Smooth muscle cell (in vitro differentiated cells): ENCODE data around the gene GH1. TPM values are rescaled to one million over a fixed set of nuclear protein-coding genes. Genes with fewer than 3 reads are reported as not detected.
"Not testable (repeated sequence)": the region's sequence is repeated elsewhere in the genome, so short reads cannot be mapped to it uniquely, and the experiment has no call there.

Experiments used
- DNase-seq: peaks from one replicate; lab custom pipeline; 2025; ENCODE audit not compliant: unreplicated experiment; lab: John Stamatoyannopoulos, UW
- H2AFZ ChIP-seq: fragments of 200-600 bp; sonication (generic); 2 replicates; pipeline ENCODE4 v1.6.0; 2016; ENCODE audit warnings: antibody characterized with exemption, low read depth, mild to moderate bottlenecking
- H3F3A ChIP-seq: fragments of 200-600 bp; sonication (generic); 2 replicates; pipeline ENCODE4 v1.6.0; 2017; ENCODE audit warnings: antibody characterized with exemption, low read depth
- H3K27ac ChIP-seq: fragments of 200-600 bp; sonication (generic); 2 replicates; pipeline ENCODE4 v1.5.1; 2016; ENCODE audit warnings: low read depth, mild to moderate bottlenecking
- H3K27me3 ChIP-seq: fragments of 200-600 bp; sonication (generic); 2 replicates; pipeline ENCODE4 v1.6.1; 2016; ENCODE audit warnings: low read depth, mild to moderate bottlenecking
- H3K36me3 ChIP-seq: fragments of 200-600 bp; sonication (generic); 2 replicates; pipeline ENCODE4 v1.5.1; 2016; ENCODE audit warnings: low read depth
- H3K4me1 ChIP-seq: fragments of 200-600 bp; sonication (generic); 2 replicates; pipeline ENCODE4 v1.5.1; 2016; ENCODE audit warnings: low read depth
- H3K4me2 ChIP-seq: fragments of 200-600 bp; sonication (generic); 2 replicates; pipeline ENCODE4 v1.6.0; 2016; ENCODE audit warnings: mild to moderate bottlenecking
- H3K4me3 ChIP-seq: fragments of 200-600 bp; sonication (generic); 2 replicates; pipeline ENCODE4 v1.5.1; 2016; ENCODE audit warnings: mild to moderate bottlenecking
- H3K79me2 ChIP-seq: fragments of 200-600 bp; sonication (generic); 2 replicates; pipeline ENCODE4 v1.6.0; 2016; ENCODE audit warnings: low read depth, mild to moderate bottlenecking
- H3K9ac ChIP-seq: fragments of 200-600 bp; sonication (generic); 2 replicates; pipeline ENCODE4 v1.6.0; 2016; ENCODE audit warnings: low read depth
- H3K9me3 ChIP-seq: fragments of 200-600 bp; sonication (generic); replicated peaks from 2 replicates; pipeline ENCODE4 v1.5.1; 2016; ENCODE audit warnings: low read depth
- H4K20me1 ChIP-seq: fragments of 200-600 bp; sonication (generic); 2 replicates; pipeline ENCODE4 v1.6.0; 2016; ENCODE audit warnings: low read depth
- WGBS: methylation state at CpG from one replicate; pipeline ENCODE4 v1.1.7; 2016; ENCODE audit warnings: low lambda C conversion rate; 5-methylcytosine and 5-hydroxymethylcytosine counted together
- polyA plus RNA-seq: library from polyadenylated mRNA; unstranded; fragments of >200 nt; fragmentation: Nextera tagmentation; extraction: Ambion mirVana; gene quantifications from 2 replicates; pipeline ENCODE4 v1.2.1, GENCODE V29; 2016
- total RNA-seq: library from RNA; depleted of rRNA; stranded (reverse); fragments of >200 nt; gene quantifications from 2 replicates; pipeline ENCODE4 v1.2.3, GENCODE V29; 2014
- TF ChIP-seq, protein P1 (sequence below): fragments of 200-600 bp; sonication (generic); IDR thresholded peaks from 2 replicates; pipeline ENCODE4 v1.5.1; 2017; ENCODE audit warnings: borderline replicate concordance, mild to moderate bottlenecking, antibody characterized with exemption; ENCODE audit not compliant: insufficient read depth, poor library complexity, severe bottlenecking

The GH1 gene
- total and polyA plus RNA-seq, 2 experiments from 2014 or later = not detected

DNA sequence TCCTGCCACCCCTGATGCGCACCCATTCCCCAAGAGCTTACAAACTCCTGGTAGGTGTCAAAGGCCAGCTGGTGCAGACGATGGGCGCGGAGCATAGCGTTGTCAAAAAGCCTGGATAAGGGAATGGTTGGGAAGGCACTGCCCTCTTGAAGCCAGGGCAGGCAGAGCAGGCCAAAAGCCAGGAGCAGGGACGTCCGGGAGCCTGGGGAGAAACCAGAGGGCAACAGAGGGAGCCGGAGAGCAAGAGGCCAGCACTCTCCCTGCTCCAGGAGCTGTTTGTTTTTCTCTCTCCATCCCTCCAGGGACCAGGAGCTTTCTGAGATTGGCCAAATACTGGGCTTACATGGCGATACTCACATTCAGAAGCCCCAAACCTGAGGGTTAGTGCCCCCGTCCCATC is 334 bp downstream of the GH1 start:
- no peaks in the 10 kb centered on the region for H3K36me3 ChIP-seq
- no peak overlapping the region for H3K4me3 ChIP-seq
- no peaks in the 10 kb centered on the region for H3F3A ChIP-seq
- H2AFZ ChIP-seq = no peak overlapping the region
- no peaks in the 10 kb centered on the region for H3K4me1 ChIP-seq
- no peaks in the 10 kb centered on the region for H4K20me1 ChIP-seq
- TF ChIP-seq, protein P1, sequence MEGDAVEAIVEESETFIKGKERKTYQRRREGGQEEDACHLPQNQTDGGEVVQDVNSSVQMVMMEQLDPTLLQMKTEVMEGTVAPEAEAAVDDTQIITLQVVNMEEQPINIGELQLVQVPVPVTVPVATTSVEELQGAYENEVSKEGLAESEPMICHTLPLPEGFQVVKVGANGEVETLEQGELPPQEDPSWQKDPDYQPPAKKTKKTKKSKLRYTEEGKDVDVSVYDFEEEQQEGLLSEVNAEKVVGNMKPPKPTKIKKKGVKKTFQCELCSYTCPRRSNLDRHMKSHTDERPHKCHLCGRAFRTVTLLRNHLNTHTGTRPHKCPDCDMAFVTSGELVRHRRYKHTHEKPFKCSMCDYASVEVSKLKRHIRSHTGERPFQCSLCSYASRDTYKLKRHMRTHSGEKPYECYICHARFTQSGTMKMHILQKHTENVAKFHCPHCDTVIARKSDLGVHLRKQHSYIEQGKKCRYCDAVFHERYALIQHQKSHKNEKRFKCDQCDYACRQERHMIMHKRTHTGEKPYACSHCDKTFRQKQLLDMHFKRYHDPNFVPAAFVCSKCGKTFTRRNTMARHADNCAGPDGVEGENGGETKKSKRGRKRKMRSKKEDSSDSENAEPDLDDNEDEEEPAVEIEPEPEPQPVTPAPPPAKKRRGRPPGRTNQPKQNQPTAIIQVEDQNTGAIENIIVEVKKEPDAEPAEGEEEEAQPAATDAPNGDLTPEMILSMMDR = no peak
- WGBS = 34% methylated on average over 10 of the region's 10 CpGs
- H3K27me3 ChIP-seq = peaks cover 5% of the 10 kb centered on the region
- no peak overlapping the region for H3K9ac ChIP-seq
- H3K9me3 ChIP-seq = no peaks in the 10 kb centered on the region
- DNase-seq = no peak
- H3K79me2 ChIP-seq = no peaks in the 10 kb centered on the region
- no peak overlapping the region for H3K4me2 ChIP-seq
- no peak overlapping the region for H3K27ac ChIP-seq

DNA sequence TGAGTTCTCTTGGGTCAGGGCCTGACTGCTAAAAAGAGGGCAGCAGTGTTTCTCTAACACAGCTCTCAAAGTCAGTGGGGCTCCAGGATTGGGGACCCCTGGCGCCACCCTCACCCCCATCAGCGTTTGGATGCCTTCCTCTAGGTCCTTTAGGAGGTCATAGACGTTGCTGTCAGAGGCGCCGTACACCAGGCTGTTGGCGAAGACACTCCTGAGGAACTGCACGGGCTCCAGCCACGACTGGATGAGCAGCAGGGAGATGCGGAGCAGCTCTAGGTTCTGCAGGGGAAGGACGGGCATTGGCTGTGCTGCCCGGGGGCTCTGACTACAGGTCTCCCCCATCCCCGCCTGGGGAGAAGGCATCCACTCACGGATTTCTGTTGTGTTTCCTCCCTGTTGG is 993 bp downstream of the GH1 start:
- peaks cover 5% of the 10 kb centered on the region for H3K27me3 ChIP-seq
- DNase-seq = no peak
- no peaks in the 10 kb centered on the region for H3K4me1 ChIP-seq
- TF ChIP-seq, protein P1 = no peak
- WGBS = 78% methylated on average over 13 of the region's 13 CpGs
- no peak overlapping the region for H3K4me2 ChIP-seq
- H3K9me3 ChIP-seq = no peaks in the 10 kb centered on the region
- H2AFZ ChIP-seq = no peak overlapping the region
- H3K9ac ChIP-seq = no peak overlapping the region
- H4K20me1 ChIP-seq = no peaks in the 10 kb centered on the region
- H3K4me3 ChIP-seq = no peak overlapping the region
- no peaks in the 10 kb centered on the region for H3K79me2 ChIP-seq
- no peaks in the 10 kb centered on the region for H3K36me3 ChIP-seq
- no peaks in the 10 kb centered on the region for H3F3A ChIP-seq
- no peak overlapping the region for H3K27ac ChIP-seq

DNA sequence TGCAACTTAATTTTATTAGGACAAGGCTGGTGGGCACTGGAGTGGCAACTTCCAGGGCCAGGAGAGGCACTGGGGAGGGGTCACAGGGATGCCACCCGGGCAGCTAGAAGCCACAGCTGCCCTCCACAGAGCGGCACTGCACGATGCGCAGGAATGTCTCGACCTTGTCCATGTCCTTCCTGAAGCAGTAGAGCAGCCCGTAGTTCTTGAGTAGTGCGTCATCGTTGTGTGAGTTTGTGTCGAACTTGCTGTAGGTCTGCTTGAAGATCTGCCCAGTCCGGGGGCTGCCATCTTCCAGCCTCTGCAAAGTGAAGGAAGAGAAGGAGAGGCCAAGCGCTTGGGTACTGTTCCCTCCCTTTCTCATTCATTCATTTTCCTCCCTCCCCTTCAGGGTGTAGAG is 1.4 kb downstream of the GH1 start:
- WGBS = 93% methylated on average over 11 of the region's 11 CpGs
- not testable (repeated sequence) for H3K27ac ChIP-seq, H3F3A ChIP-seq

DNA sequence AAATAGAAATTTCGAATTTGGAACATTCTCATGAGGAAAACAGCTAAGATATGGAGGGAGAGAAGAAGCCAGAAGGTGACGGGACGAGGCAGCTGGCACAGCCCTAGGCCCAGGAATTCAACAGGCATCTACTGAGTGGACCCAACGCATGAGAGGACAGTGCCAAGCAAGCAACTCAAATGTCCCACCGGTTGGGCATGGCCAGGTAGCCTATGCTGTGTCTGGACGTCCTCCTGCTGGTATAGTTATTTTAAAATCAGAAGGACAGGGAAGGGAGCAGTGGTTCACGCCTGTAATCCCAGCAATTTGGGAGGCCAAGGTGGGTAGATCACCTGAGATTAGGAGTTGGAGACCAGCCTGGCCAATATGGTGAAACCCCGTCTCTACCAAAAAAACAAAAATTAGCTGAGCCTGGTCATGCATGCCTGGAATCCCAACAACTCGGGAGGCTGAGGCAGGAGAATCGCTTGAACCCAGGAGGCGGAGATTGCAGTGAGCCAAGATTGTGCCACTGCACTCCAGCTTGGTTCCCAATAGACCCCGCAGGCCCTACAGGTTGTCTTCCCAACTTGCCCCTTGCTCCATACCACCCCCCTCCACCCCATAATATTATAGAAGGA is 2.0 kb downstream of the GH1 start:
- no peak overlapping the region for H3K4me2 ChIP-seq
- no peaks in the 10 kb centered on the region for H3K36me3 ChIP-seq
- H3K9me3 ChIP-seq = no peaks in the 10 kb centered on the region
- H2AFZ ChIP-seq = no peak overlapping the region
- H3K27ac ChIP-seq = no peak overlapping the region
- no peak for DNase-seq
- H4K20me1 ChIP-seq = no peaks in the 10 kb centered on the region
- no peaks in the 10 kb centered on the region for H3K4me1 ChIP-seq
- 89% methylated on average over 12 of the region's 12 CpGs for WGBS
- no peaks in the 10 kb centered on the region for H3F3A ChIP-seq
- H3K79me2 ChIP-seq = no peaks in the 10 kb centered on the region
- TF ChIP-seq, protein P1 = no peak
- no peak overlapping the region for H3K9ac ChIP-seq
- peaks cover 5% of the 10 kb centered on the region for H3K27me3 ChIP-seq
- no peak overlapping the region for H3K4me3 ChIP-seq

More for the DNA sequence above, 1.4 kb downstream of the GH1 start:
- not testable (repeated sequence) for H2AFZ ChIP-seq, H3K4me2 ChIP-seq, H3K27me3 ChIP-seq, H3K79me2 ChIP-seq, H3K4me1 ChIP-seq, H3K9me3 ChIP-seq, H4K20me1 ChIP-seq, DNase-seq, H3K36me3 ChIP-seq, H3K9ac ChIP-seq, H3K4me3 ChIP-seq

DNA sequence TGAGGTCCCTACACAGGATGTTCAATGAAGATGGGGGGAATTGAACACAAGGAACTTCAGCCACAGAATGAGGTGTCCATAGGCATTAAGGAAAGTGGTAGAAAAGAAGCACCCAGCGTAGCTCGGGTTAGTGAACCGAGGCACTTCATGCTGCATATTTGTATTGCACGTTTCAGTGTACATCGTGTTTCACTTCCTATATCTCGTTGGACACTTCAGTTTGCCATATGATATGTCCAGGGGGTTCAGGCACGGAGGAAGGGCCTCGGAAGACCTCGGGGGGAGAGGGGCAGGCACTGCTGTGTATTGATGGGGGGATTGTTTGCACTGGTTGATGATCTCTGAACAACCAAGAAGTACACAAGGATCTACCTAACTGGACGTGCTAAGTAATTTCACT is 2.9 kb downstream of the GH1 start:
- not testable (repeated sequence) for H3F3A ChIP-seq, H3K9ac ChIP-seq, H3K4me2 ChIP-seq, H3K4me3 ChIP-seq, H3K4me1 ChIP-seq, H3K79me2 ChIP-seq, H4K20me1 ChIP-seq, H3K36me3 ChIP-seq, H3K27me3 ChIP-seq, DNase-seq, H3K9me3 ChIP-seq, H2AFZ ChIP-seq, H3K27ac ChIP-seq
- 95% methylated on average over 10 of the region's 10 CpGs for WGBS
